HG02642 (cell line): ENCODE measurements around the gene SGCA.

Experiments
- ATAC-seq: cut with Tn5 transposase; IDR thresholded peaks from one replicate; pipeline ENCODE4 v1.9.1; 2021; ENCODE audit warnings: mild to moderate bottlenecking; ENCODE audit not compliant: unreplicated experiment, poor library complexity

The SGCA gene

GRCh38 chr17:50180111-50180510 is 14.3 kb downstream of the SGCA start:
- ATAC-seq, result no peak

- ATAC-seq, result no peak
Observed at GRCh38 chr17:50180620-50181019, 14.8 kb downstream of the SGCA start.

GRCh38 chr17:50181144-50181543 is 15.3 kb downstream of the SGCA start:
- no peak for ATAC-seq

- ATAC-seq, result no peak
Observed at GRCh38 chr17:50181591-50182560, 16.1 kb downstream of the SGCA start.

GRCh38 chr17:50182783-50183420 is 17.1 kb downstream of the SGCA start:
- no peak for ATAC-seq

- ATAC-seq, result no peak
Observed at GRCh38 chr17:50183421-50183994, 17.7 kb downstream of the SGCA start.

- ATAC-seq, result no peak
Observed at GRCh38 chr17:50184064-50184463, 18.3 kb downstream of the SGCA start.

GRCh38 chr17:50184611-50185398 is 19.0 kb downstream of the SGCA start:
- no peak for ATAC-seq

- no peak for ATAC-seq
Observed at GRCh38 chr17:50185631-50186471, 20.0 kb downstream of the SGCA start.

GRCh38 chr17:50186661-50187393 is 21.0 kb downstream of the SGCA start:
- ATAC-seq, result no peak

GRCh38 chr17:50187394-50187725 is 21.6 kb downstream of the SGCA start:
- ATAC-seq, result no peak

- no peak for ATAC-seq
Observed at GRCh38 chr17:50187751-50188530, 22.1 kb downstream of the SGCA start.

- ATAC-seq, result no peak
Observed at GRCh38 chr17:50188531-50188920, 22.7 kb downstream of the SGCA start.

GRCh38 chr17:50188921-50189549 is 23.2 kb downstream of the SGCA start:
- no peak for ATAC-seq

GRCh38 chr17:50189550-50190292 is 23.9 kb downstream of the SGCA start:
- ATAC-seq, result no peak

GRCh38 chr17:50190293-50190602 is 24.4 kb downstream of the SGCA start:
- ATAC-seq, result no peak

GRCh38 chr17:50190603-50191358 is 25.0 kb downstream of the SGCA start:
- ATAC-seq, result no peak
